ENCODE results near the gene BIN1. TPM values are rescaled to one million over a fixed set of nuclear protein-coding genes. Genes with fewer than 3 reads are reported as not detected.
"Not testable (repeated sequence)": the region's sequence is repeated elsewhere in the genome, so short reads cannot be mapped to it uniquely, and the experiment has no call there.

The BIN1 gene
- total RNA-seq, 1 donor from 2014 or later = 90.9 TPM

- TF ChIP-seq CTCF (IDR thresholded peaks at IDR 0.05; ENCODE audit: insufficient read depth, low read length, poor library complexity, severe bottlenecking) = no peak
- H3K4me3 ChIP-seq (ENCODE audit: low read depth, low read length) = no peak overlapping the region
- no peak for DNase-seq (ENCODE audit: low read depth)
- no peaks in the 10 kb centered on the region for H3K27me3 ChIP-seq (ENCODE audit: control insufficient read depth, insufficient read depth, low read length)
- no peaks in the 10 kb centered on the region for H3K36me3 ChIP-seq (ENCODE audit: control insufficient read depth, insufficient read depth, low read length)
Observed at GRCh38 chr2:127037476-127037875, 69.5 kb downstream of the BIN1 start.

DNA sequence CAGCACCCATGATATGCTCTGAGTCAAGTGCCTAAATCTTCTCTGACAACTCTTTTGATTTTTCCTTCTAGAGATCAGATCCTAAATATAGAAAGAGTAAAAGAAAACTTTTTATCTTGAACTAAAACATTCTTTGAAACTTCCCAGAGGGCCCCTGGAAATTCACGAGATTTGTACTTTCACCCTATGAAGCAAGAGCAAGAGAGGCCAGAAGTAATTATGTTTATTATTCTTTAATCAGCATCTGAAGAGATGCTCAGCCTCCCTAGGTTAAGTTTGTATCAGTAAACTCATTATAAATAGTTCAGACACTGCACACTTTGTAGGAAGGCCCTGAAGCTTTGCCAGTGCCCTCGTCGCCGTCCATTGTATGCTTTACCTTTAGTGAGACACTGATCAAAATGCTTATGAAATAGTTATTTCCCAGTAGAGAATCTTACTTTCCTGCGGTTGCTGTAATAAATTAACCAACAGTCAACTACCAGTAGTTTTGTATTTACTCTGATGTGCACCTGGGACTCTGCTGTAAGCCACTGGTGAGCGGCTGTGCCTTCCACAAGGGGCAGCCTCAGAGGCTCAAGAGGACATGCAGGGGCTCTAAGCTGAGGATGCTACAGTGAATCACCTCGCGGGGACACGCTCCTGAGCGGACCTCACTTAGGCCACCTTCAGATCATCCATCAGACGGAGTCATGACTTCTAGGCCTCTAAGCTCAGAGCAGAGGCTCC is 71.9 kb downstream of the BIN1 start:
- TF ChIP-seq CTCF (IDR thresholded peaks at IDR 0.05; ENCODE audit: insufficient read depth, low read length, poor library complexity, severe bottlenecking) = peak; percentile 13
- no peaks in the 10 kb centered on the region for H3K27me3 ChIP-seq (ENCODE audit: control insufficient read depth, insufficient read depth, low read length)
- no peaks in the 10 kb centered on the region for H3K36me3 ChIP-seq (ENCODE audit: control insufficient read depth, insufficient read depth, low read length)
- no peak overlapping the region for H3K4me3 ChIP-seq (ENCODE audit: low read depth, low read length)
- no peak for DNase-seq (ENCODE audit: low read depth)

DNA sequence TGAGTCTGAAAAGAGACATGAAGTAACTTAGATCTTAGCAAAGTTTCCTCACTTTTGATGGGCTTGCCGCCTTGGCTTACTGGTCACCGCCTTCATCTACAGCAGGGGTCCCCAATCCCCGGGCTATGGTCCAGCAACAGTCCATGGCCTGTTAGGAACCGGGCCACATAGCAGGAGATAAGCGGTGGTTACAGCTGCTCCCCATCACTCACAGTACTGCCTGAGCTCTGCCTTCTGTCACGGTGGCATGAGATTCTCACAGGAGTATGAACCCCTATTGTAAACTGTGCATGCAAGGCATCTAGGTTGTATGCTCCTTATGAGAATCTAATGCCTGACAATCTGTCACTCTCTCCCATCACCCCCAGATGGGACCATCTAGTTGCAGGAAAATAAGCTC is 72.9 kb downstream of the BIN1 start:
- DNase-seq (ENCODE audit: low read depth) = no peak
- Histone ChIP-seq H3K36me3 (ENCODE audit: control insufficient read depth, insufficient read depth, low read length) (no peaks in the 10 kb centered on the region), H3K27me3 (ENCODE audit: control insufficient read depth, insufficient read depth, low read length) (no peaks in the 10 kb centered on the region), H3K4me3 (ENCODE audit: low read depth, low read length) (no peak overlapping the region)
- TF ChIP-seq CTCF (IDR thresholded peaks at IDR 0.05; ENCODE audit: insufficient read depth, low read length, poor library complexity, severe bottlenecking) = no peak

DNA sequence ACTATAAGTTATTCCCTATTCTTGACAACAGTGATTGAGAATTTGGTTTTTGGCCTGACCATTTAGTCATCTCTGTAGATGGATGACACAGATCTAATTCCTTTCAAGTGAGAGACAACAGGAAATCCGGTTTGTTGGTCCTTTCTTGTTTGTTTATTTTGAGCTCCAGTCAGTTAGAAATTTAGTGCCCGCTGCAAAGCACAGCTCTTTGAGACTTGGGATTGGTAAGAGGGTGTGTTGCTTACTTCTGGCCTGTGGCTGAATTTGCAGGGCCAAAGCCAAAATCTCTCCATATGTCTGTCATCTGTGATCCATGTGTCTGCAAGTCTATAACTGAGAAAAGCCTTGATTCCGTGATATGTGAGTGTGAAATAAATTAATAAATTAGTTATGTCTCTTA is 74.3 kb downstream of the BIN1 start:
- no peaks in the 10 kb centered on the region for H3K27me3 ChIP-seq (ENCODE audit: control insufficient read depth, insufficient read depth, low read length)
- no peak for DNase-seq (ENCODE audit: low read depth)
- H3K4me3 ChIP-seq (ENCODE audit: low read depth, low read length) = no peak overlapping the region
- H3K36me3 ChIP-seq (ENCODE audit: control insufficient read depth, insufficient read depth, low read length) = no peaks in the 10 kb centered on the region
- no peak for TF ChIP-seq CTCF (IDR thresholded peaks at IDR 0.05; ENCODE audit: insufficient read depth, low read length, poor library complexity, severe bottlenecking)

DNA sequence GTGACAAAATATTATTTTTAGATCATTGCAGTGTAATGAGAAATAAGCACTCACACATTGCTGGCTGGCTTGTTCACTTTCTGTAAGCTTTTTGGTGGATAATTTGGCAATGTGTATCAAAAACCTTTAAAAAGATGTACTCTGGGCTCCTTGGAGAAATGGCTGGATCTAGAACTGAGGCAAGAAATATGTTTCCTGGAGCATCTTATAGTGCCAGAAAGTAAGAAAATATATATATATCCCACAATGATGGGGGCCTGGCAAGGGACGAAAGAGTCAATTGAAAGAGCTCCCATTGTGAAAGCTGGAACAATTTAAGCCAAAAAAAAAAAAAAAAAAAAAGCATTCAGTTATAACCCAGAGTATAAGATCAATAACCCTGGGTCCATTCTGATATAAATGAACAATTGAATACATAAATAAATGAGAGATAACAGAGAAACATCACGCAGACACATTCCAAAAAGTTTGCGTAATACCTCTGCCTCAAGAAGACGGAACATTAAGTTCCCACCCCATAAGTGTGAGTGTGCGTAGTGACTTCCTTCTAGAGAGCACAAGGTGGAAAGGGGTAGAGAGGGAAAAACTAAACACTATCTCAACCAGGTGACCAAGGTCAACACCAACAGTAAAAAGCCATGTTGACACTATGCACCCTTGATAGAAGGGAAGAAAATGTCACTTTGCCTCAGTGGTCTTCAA is 77.5 kb downstream of the BIN1 start:
- no peak for TF ChIP-seq CTCF (IDR thresholded peaks at IDR 0.05; ENCODE audit: insufficient read depth, low read length, poor library complexity, severe bottlenecking)
- DNase-seq (ENCODE audit: low read depth) = no peak
- Histone ChIP-seq H3K4me3 (ENCODE audit: low read depth, low read length) (no peak overlapping the region), H3K27me3 (ENCODE audit: control insufficient read depth, insufficient read depth, low read length) (no peaks in the 10 kb centered on the region), H3K36me3 (ENCODE audit: control insufficient read depth, insufficient read depth, low read length) (no peaks in the 10 kb centered on the region)

DNA sequence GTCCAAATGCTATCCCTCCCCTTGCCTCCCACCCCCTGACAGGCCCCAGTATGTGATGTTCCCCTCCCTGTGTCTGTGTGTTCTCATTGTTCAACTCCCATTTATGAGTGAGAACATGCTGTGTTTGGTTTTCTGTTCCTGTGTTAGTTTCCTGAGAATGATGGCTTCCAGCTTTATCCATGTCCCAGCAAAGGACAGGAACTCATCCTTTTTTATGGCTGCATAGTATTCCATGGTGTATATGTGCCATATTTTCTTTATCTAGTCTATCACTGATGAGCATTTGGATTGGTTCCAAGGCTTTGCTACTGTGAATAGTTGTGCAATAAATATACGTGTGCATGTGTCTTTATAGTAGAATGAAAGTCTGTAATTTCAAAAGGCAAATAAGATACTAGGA is 78.2 kb downstream of the BIN1 start:
- H3K27me3 ChIP-seq (ENCODE audit: control insufficient read depth, insufficient read depth, low read length); DNase-seq (ENCODE audit: low read depth); H3K36me3 ChIP-seq (ENCODE audit: control insufficient read depth, insufficient read depth, low read length); H3K4me3 ChIP-seq (ENCODE audit: low read depth, low read length): not testable (repeated sequence)

Data from kidney epithelial cell (primary cell).